ENCODE results near the gene IQCN. TPM values are rescaled to one million over a fixed set of nuclear protein-coding genes. Genes with fewer than 3 reads are reported as not detected.

The IQCN gene
- total RNA-seq, 2 experiments from 2014 or later, result 6.3 to 7.2 TPM

- H3K27ac Mint-ChIP-seq, result no peak overlapping the region
- no peaks in the 10 kb centered on the region for H3K36me3 Mint-ChIP-seq (ENCODE audit: low read depth)
- no peak overlapping the region for H3K4me3 Mint-ChIP-seq
- peaks cover 4% of the 10 kb centered on the region for H3K9me3 Mint-ChIP-seq
- no peak for DNase-seq
- peaks cover 4% of the 10 kb centered on the region for H3K4me1 Mint-ChIP-seq
- peaks cover 39% of the 10 kb centered on the region for H3K27me3 Mint-ChIP-seq
- CTCF ChIA-PET, result interaction anchor here (0.8 kb wide), 1 partner anchor 96 kb away, joined by 3 read pairs; no protein-coding TSS in a partner anchor
- POLR2A ChIA-PET, result interaction anchor here (0.6 kb wide), 1 partner anchor 26 kb away, joined by 3 read pairs; no protein-coding TSS in a partner anchor
Measured at GRCh38 chr19:18230941-18231734, 43.1 kb downstream of the IQCN start.

- ChIA-PET CTCF (no interaction called here), POLR2A (no interaction called here)
- no peak overlapping the region for H3K4me3 Mint-ChIP-seq
- peaks cover 48% of the 10 kb centered on the region for H3K27me3 Mint-ChIP-seq
- no peaks in the 10 kb centered on the region for H3K36me3 Mint-ChIP-seq (ENCODE audit: low read depth)
- no peak for DNase-seq
- H3K27ac Mint-ChIP-seq, result no peak overlapping the region
- H3K4me1 Mint-ChIP-seq, result peaks cover 12% of the 10 kb centered on the region
- H3K9me3 Mint-ChIP-seq, result peaks cover 4% of the 10 kb centered on the region
Measured at GRCh38 chr19:18229915-18230314, 44.3 kb downstream of the IQCN start.

GRCh38 chr19:18229474-18229873 is 44.8 kb downstream of the IQCN start:
- ChIA-PET CTCF (interaction anchor here (0.9 kb wide), 2 partner anchors 32 to 92 kb away, joined by 3 to 4 read pairs; no protein-coding TSS in a partner anchor), POLR2A (no interaction called here)
- H3K4me1 Mint-ChIP-seq, result peaks cover 16% of the 10 kb centered on the region
- no peaks in the 10 kb centered on the region for H3K36me3 Mint-ChIP-seq (ENCODE audit: low read depth)
- peaks cover 4% of the 10 kb centered on the region for H3K9me3 Mint-ChIP-seq
- no peak overlapping the region for H3K27ac Mint-ChIP-seq
- no peak for DNase-seq
- H3K27me3 Mint-ChIP-seq, result peaks cover 52% of the 10 kb centered on the region
- no peak overlapping the region for H3K4me3 Mint-ChIP-seq

GRCh38 chr19:18227781-18228271 is 46.4 kb downstream of the IQCN start:
- Mint-ChIP-seq H3K27ac (no peak overlapping the region), H3K36me3 (ENCODE audit: low read depth) (no peaks in the 10 kb centered on the region), H3K9me3 (peaks cover 2% of the 10 kb centered on the region), H3K27me3 (peaks cover 57% of the 10 kb centered on the region), H3K4me1 (peaks cover 19% of the 10 kb centered on the region), H3K4me3 (no peak overlapping the region)
- POLR2A ChIA-PET, result no interaction called here
- no peak for DNase-seq
- CTCF ChIA-PET, result no interaction called here

- no peaks in the 10 kb centered on the region for H3K36me3 Mint-ChIP-seq (ENCODE audit: low read depth)
- ChIA-PET CTCF (interaction anchor here (0.6 kb wide), 1 partner anchor 18 kb away, joined by 5 read pairs; no protein-coding TSS in a partner anchor), POLR2A (no interaction called here)
- no peak for DNase-seq
- H3K9me3 Mint-ChIP-seq, result no peaks in the 10 kb centered on the region
- peaks cover 52% of the 10 kb centered on the region for H3K27me3 Mint-ChIP-seq
- peaks cover 15% of the 10 kb centered on the region for H3K4me1 Mint-ChIP-seq
- H3K4me3 Mint-ChIP-seq, result no peak overlapping the region
- no peak overlapping the region for H3K27ac Mint-ChIP-seq
Measured at GRCh38 chr19:18226956-18227780, 47.1 kb downstream of the IQCN start.

- Mint-ChIP-seq H3K27ac (peak within 1 kb of the TSS; percentile 19), H3K27me3 (peaks cover 47% of the 10 kb centered on the region), H3K36me3 (ENCODE audit: low read depth) (no peaks in the 10 kb centered on the region), H3K4me3 (no peak within 1 kb of the TSS), H3K4me1 (peaks cover 17% of the 10 kb centered on the region), H3K9me3 (no peaks in the 10 kb centered on the region)
- ChIA-PET POLR2A (no interaction called here), CTCF (interaction anchor here (1.0 kb wide), 2 partner anchors 29 to 54 kb away, joined by 3 to 9 read pairs; a partner anchor contains a TSS)
- no peak for DNase-seq
Measured at GRCh38 chr19:18225702-18226468, 48.4 kb downstream of the IQCN start, which contains the start of gene PDE4C. TSS of gene PDE4C (minus strand) at chr19:18226438. CDS start at chr19:18226415, 23 bp downstream.

GRCh38 chr19:18225355-18225701 is 48.9 kb downstream of the IQCN start:
- peaks cover 17% of the 10 kb centered on the region for H3K4me1 Mint-ChIP-seq
- no peak overlapping the region for H3K27ac Mint-ChIP-seq
- H3K27me3 Mint-ChIP-seq, result peaks cover 45% of the 10 kb centered on the region
- POLR2A ChIA-PET, result no interaction called here
- H3K36me3 Mint-ChIP-seq (ENCODE audit: low read depth), result no peaks in the 10 kb centered on the region
- H3K9me3 Mint-ChIP-seq, result no peaks in the 10 kb centered on the region
- no peak for DNase-seq
- CTCF ChIA-PET, result interaction anchor here (1.0 to 1.6 kb wide), 4 partner anchors 8 to 103 kb away, joined by 3 to 8 read pairs (median 6); a partner anchor contains a TSS
- no peak overlapping the region for H3K4me3 Mint-ChIP-seq

- peak; percentile 90 for DNase-seq
- H3K27ac Mint-ChIP-seq, result no peak overlapping the region
- peaks cover 19% of the 10 kb centered on the region for H3K4me1 Mint-ChIP-seq
- H3K27me3 Mint-ChIP-seq, result peaks cover 49% of the 10 kb centered on the region
- peak overlapping the region; percentile 73 for H3K4me3 Mint-ChIP-seq
- no peaks in the 10 kb centered on the region for H3K36me3 Mint-ChIP-seq (ENCODE audit: low read depth)
- ChIA-PET POLR2A (no interaction called here), CTCF (interaction anchor here (1.0 to 2.3 kb wide), 11 partner anchors 9 to 165 kb away, joined by 3 to 10 read pairs (median 5); a partner anchor contains a TSS)
- no peaks in the 10 kb centered on the region for H3K9me3 Mint-ChIP-seq
Measured at GRCh38 chr19:18224525-18225354, 49.5 kb downstream of the IQCN start.

- H3K27me3 Mint-ChIP-seq, result peaks cover 47% of the 10 kb centered on the region
- no peak overlapping the region for H3K27ac Mint-ChIP-seq
- ChIA-PET CTCF (interaction anchor here (0.8 to 2.3 kb wide), 12 partner anchors 9 to 165 kb away, joined by 3 to 10 read pairs (median 4); no protein-coding TSS in a partner anchor), POLR2A (no interaction called here)
- H3K4me1 Mint-ChIP-seq, result peaks cover 20% of the 10 kb centered on the region
- no peak for DNase-seq
- H3K4me3 Mint-ChIP-seq, result peak overlapping the region; percentile 73
- no peaks in the 10 kb centered on the region for H3K36me3 Mint-ChIP-seq (ENCODE audit: low read depth)
- H3K9me3 Mint-ChIP-seq, result no peaks in the 10 kb centered on the region
Measured at GRCh38 chr19:18223860-18224524, 50.3 kb downstream of the IQCN start.

- ChIA-PET CTCF (interaction anchor here (0.8 to 2.3 kb wide), 5 partner anchors 13 to 58 kb away, joined by 3 to 10 read pairs (median 4); no protein-coding TSS in a partner anchor), POLR2A (no interaction called here)
- H3K36me3 Mint-ChIP-seq (ENCODE audit: low read depth), result no peaks in the 10 kb centered on the region
- peaks cover 20% of the 10 kb centered on the region for H3K4me1 Mint-ChIP-seq
- no peak overlapping the region for H3K27ac Mint-ChIP-seq
- H3K9me3 Mint-ChIP-seq, result no peaks in the 10 kb centered on the region
- H3K27me3 Mint-ChIP-seq, result peaks cover 40% of the 10 kb centered on the region
- no peak for DNase-seq
- no peak overlapping the region for H3K4me3 Mint-ChIP-seq
Measured at GRCh38 chr19:18221815-18222725, 52.2 kb downstream of the IQCN start.

Measured in activated CD4-positive, alpha-beta T cell treated with anti-CD3 and anti-CD28 coated beads, Interleukin-2, amount 10 ng/mL, durations not matched to agents 7 days and 5 days (primary cell).